GM18505 (cell line): ENCODE results near the gene PLXNA4.
"Not testable (repeated sequence)": the region's sequence is repeated elsewhere in the genome, so short reads cannot be mapped to it uniquely, and the experiment has no call there.

Experiments
- ATAC-seq: cut with Tn5 transposase; IDR thresholded peaks from one replicate; pipeline ENCODE4 v1.9.1; 2021; ENCODE audit not compliant: unreplicated experiment
- POLR2A ChIP-seq: IDR thresholded peaks from 4 replicates; pipeline ENCODE4 v1.6.1; 2011; ENCODE audit warnings: borderline replicate concordance; ENCODE audit not compliant: insufficient read depth, insufficient read length; ENCODE audit errors: extremely low read depth

Gene PLXNA4

GRCh38 chr7:132604121-132604520, 27.9 kb upstream of the PLXNA4 start:
- TF ChIP-seq POLR2A = no peak
- ATAC-seq = no peak

GRCh38 chr7:132603220-132603833, 27.1 kb upstream of the PLXNA4 start:
- ATAC-seq = no peak
- no peak for TF ChIP-seq POLR2A

- ATAC-seq = no peak
These were observed 25.5 kb upstream of the PLXNA4 start for GRCh38 chr7:132601783-132602182.

GRCh38 chr7:132596588-132596987, 20.3 kb upstream of the PLXNA4 start:
- no peak for TF ChIP-seq POLR2A
- ATAC-seq = no peak

More at GRCh38 chr7:132601783-132602182, 25.5 kb upstream of the PLXNA4 start:
- no peak for TF ChIP-seq POLR2A

- not testable (repeated sequence) for ATAC-seq
These were observed 18.5 kb upstream of the PLXNA4 start for GRCh38 chr7:132594741-132595140.

- no peak for ATAC-seq
- TF ChIP-seq POLR2A = no peak
These were observed 16.7 kb upstream of the PLXNA4 start for GRCh38 chr7:132592936-132593335.

GRCh38 chr7:132592231-132592920, 16.1 kb upstream of the PLXNA4 start:
- no peak for ATAC-seq
- no peak for TF ChIP-seq POLR2A

GRCh38 chr7:132590162-132590561, 13.9 kb upstream of the PLXNA4 start:
- TF ChIP-seq POLR2A = no peak

GRCh38 chr7:132588596-132588995, 12.3 kb upstream of the PLXNA4 start:
- TF ChIP-seq POLR2A = no peak
- no peak for ATAC-seq

More at GRCh38 chr7:132590162-132590561, 13.9 kb upstream of the PLXNA4 start:
- ATAC-seq = no peak

GRCh38 chr7:132584796-132585494, 8.7 kb upstream of the PLXNA4 start:
- no peak for TF ChIP-seq POLR2A
- ATAC-seq = no peak

GRCh38 chr7:132581431-132581830, 5.2 kb upstream of the PLXNA4 start:
- no peak for TF ChIP-seq POLR2A
- ATAC-seq = no peak

GRCh38 chr7:132580717-132581285, 4.5 kb upstream of the PLXNA4 start:
- no peak for TF ChIP-seq POLR2A
- no peak for ATAC-seq

GRCh38 chr7:132580277-132580676, 4.0 kb upstream of the PLXNA4 start:
- no peak for ATAC-seq
- no peak for TF ChIP-seq POLR2A
